ENCODE measurements around the gene NEK4. TPM values are rescaled to one million over a fixed set of nuclear protein-coding genes. Genes with fewer than 3 reads are reported as not detected.

NEK4 gene
- total and polyA plus RNA-seq, 8 donors, result 23.6 to 35.0 (median 28.5) TPM

GRCh38 chr3:52721002-52721729, 49.6 kb downstream of the NEK4 start:
- DNase-seq (no peak), ATAC-seq (peak; percentile 49)
- TF ChIP-seq, protein P1, sequence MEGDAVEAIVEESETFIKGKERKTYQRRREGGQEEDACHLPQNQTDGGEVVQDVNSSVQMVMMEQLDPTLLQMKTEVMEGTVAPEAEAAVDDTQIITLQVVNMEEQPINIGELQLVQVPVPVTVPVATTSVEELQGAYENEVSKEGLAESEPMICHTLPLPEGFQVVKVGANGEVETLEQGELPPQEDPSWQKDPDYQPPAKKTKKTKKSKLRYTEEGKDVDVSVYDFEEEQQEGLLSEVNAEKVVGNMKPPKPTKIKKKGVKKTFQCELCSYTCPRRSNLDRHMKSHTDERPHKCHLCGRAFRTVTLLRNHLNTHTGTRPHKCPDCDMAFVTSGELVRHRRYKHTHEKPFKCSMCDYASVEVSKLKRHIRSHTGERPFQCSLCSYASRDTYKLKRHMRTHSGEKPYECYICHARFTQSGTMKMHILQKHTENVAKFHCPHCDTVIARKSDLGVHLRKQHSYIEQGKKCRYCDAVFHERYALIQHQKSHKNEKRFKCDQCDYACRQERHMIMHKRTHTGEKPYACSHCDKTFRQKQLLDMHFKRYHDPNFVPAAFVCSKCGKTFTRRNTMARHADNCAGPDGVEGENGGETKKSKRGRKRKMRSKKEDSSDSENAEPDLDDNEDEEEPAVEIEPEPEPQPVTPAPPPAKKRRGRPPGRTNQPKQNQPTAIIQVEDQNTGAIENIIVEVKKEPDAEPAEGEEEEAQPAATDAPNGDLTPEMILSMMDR (IDR thresholded peaks at IDR 0.05), result no peak
- H3K9me3 ChIP-seq, result no peaks in the 10 kb centered on the region
- H3K4me1 ChIP-seq, result peaks cover 0 to 29% of the 10 kb centered on the region in 2 donors
- intact Hi-C loops (cut with DNase I), result no loop called here
- H3K27ac ChIP-seq, result peak overlapping the region in 1 of 2 donors; percentile 66
- H3K4me3 ChIP-seq, result no peak overlapping the region
- no peaks in the 10 kb centered on the region for H3K36me3 ChIP-seq
- H3K27me3 ChIP-seq, result no peaks in the 10 kb centered on the region

DNA sequence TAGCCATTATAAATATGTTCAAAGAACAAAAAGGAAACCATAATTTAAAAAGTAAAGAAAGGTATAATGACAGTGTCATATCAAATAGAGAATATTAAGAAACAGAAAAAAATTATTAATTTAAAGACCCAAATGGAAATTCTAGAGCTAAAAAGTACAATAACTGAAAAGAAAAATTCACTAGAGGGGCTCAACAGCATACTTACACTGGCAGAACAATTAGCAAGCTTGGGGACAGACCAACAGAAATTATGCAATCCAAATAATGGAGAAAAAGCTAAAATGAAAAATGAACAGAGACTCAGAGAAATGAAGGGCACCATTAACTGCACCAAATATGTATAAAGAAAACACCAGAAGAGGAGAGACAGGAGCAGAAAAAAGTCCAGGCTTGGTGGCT, 51.1 kb downstream of the NEK4 start:
- Histone ChIP-seq H3K27ac (peak overlapping the region in 1 of 2 donors; percentile 66), H3K4me1 (peaks cover 0 to 29% of the 10 kb centered on the region in 2 donors), H3K27me3 (no peaks in the 10 kb centered on the region), H3K9me3 (no peaks in the 10 kb centered on the region), H3K36me3 (no peaks in the 10 kb centered on the region), H3K4me3 (no peak overlapping the region)
- no peak for DNase-seq
- ATAC-seq, result no peak
- intact Hi-C loops (cut with DNase I), result no loop called here
- TF ChIP-seq, protein P1 (IDR thresholded peaks at IDR 0.05), result no peak

GRCh38 chr3:52715714-52716305, 54.9 kb downstream of the NEK4 start:
- Histone ChIP-seq H3K27me3 (no peaks in the 10 kb centered on the region), H3K36me3 (peaks cover 0 to 8% of the 10 kb centered on the region in 2 donors), H3K4me1 (peaks cover 0 to 12% of the 10 kb centered on the region in 2 donors), H3K27ac (no peak overlapping the region), H3K4me3 (no peak overlapping the region), H3K9me3 (no peaks in the 10 kb centered on the region)
- intact Hi-C loops (cut with DNase I), result no loop called here
- TF ChIP-seq, protein P1 (IDR thresholded peaks at IDR 0.05), result no peak
- no peak for ATAC-seq
- DNase-seq, result no peak

DNA sequence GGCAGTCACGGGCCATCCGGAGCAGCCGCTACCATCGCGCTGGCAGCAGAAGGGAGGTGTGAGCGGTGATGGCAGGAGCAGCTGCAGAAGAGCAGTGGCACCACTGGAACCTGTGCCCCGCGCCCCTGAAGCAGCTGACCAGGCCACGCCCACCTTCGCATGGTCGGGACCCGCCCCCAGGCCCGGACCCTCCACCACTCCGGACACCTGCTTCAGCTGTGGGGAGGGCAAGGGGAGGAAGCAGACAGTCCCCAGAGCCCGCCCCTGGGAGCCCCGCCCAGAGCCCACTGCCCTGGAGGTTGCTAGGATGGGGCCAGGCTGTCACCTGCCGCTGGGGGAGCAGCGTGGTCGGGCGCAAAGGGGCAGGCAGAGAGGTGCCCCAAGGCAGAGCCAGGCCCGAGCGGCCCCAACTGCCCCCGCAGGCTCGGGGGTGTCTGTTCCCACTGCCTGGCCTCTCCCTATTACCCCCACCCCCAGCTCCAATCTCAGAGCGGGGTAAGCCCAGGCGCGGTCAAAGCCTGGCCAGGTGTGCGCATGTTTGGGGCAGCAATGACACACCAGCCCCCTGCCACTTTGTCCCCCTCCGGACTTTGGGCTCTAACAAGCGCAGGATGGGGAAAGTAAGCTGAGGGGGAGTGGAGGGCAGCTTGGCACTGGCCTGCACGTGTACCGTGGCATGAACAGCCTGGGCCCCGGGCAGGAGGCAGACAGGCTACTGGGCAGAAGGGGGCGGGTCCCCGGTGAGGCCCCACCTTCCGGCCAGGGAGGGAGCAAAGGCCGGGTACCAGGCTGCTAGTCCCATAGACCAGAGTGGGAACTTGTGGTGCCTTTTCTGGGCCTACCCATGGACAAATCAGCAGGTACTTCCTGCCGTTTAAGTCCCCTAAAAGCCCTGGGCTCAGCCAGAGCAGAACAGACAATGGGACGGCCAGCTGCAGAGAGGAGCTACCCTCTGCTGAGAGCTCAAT, 56.1 kb downstream of the NEK4 start:
- H3K4me1 ChIP-seq, result peaks cover 0 to under 1% of the 10 kb centered on the region in 2 donors
- H3K9me3 ChIP-seq, result no peaks in the 10 kb centered on the region
- intact Hi-C loops (cut with DNase I), result no loop called here
- H3K27ac ChIP-seq, result no peak overlapping the region
- TF ChIP-seq, protein P1 (IDR thresholded peaks at IDR 0.05), result no peak
- H3K4me3 ChIP-seq, result no peak overlapping the region
- no peaks in the 10 kb centered on the region for H3K27me3 ChIP-seq
- peaks cover 0 to 11% of the 10 kb centered on the region in 2 donors for H3K36me3 ChIP-seq
- DNase-seq (no peak), ATAC-seq (peak; percentile 83)
